ENCODE results near the gene TMOD4.

DNA sequence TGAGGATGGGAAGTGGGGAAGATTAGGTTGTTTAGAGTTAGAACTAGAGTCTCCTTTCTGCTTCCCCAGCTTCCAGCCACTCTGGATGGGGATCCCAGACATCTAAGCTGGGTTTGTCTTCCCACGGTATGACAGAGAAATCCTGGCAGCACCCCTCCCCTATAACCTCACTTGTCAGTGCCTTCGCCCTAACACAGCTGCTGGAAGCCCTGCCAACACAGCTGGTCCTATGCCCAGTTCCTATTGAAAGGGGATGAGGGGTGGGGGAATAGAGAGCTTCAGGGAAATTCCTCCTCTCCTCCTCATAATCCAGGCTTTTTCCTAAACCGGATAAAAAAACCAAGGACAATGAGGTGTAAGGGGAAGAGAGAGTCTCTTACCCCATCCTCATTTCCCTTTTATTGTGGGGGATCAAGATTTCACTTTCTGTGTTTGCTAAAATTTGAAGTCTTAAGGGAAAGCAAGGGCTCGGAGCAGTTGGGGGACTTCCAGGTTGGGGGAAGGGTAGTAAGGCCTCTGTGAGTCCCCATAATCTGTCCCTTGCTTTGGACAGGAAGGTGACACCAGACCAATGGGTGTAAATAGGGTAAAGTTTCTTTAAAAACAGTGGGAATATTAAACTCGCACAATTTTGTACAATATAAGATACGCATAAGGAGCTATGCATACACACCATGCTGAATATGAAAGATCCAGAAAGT lies 590 bp downstream of the TMOD4 start:
- TF ChIP-seq, protein P1, sequence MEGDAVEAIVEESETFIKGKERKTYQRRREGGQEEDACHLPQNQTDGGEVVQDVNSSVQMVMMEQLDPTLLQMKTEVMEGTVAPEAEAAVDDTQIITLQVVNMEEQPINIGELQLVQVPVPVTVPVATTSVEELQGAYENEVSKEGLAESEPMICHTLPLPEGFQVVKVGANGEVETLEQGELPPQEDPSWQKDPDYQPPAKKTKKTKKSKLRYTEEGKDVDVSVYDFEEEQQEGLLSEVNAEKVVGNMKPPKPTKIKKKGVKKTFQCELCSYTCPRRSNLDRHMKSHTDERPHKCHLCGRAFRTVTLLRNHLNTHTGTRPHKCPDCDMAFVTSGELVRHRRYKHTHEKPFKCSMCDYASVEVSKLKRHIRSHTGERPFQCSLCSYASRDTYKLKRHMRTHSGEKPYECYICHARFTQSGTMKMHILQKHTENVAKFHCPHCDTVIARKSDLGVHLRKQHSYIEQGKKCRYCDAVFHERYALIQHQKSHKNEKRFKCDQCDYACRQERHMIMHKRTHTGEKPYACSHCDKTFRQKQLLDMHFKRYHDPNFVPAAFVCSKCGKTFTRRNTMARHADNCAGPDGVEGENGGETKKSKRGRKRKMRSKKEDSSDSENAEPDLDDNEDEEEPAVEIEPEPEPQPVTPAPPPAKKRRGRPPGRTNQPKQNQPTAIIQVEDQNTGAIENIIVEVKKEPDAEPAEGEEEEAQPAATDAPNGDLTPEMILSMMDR (conservative IDR thresholded peaks at IDR 0.05): no peak
- TF ChIP-seq EZH2 (IDR thresholded peaks at IDR 0.05; ENCODE audit: low read depth): no peak

All from PC-9 (cell line).